Liver (tissue), 9 donors: ENCODE results near the gene TMCC2. TPM values are rescaled to one million over a fixed set of nuclear protein-coding genes. Genes with fewer than 3 reads are reported as not detected.
A peak's percentile ranks its signal among the peaks of the same experiment; 100 is the strongest.

Source experiments
- DNase-seq: peaks from one replicate; pipeline ENCODE4 v3.0.0-alpha.2; 2017; ENCODE audit warnings: low spot score
- H3K27ac ChIP-seq, 2 donors: one replicate each; pipeline ENCODE4 v1.7.0; 2013; ENCODE audit warnings: inconsistent platforms in 2 of 2, low read length in 2 of 2, control low read depth in 1 of 2, low read depth in 1 of 2, mild to moderate bottlenecking in 1 of 2
- H3K27me3 ChIP-seq, 4 donors: one replicate each; pipeline versions ENCODE4 v1.6.1 to v1.7.0; 2013; ENCODE audit warnings: low read length in 3 of 4, inconsistent platforms in 1 of 4, mild to moderate bottlenecking in 1 of 4, moderate library complexity in 1 of 4; ENCODE audit not compliant: control insufficient read depth in 4 of 4, insufficient read depth in 4 of 4
- H3K36me3 ChIP-seq, 4 donors: one replicate each; pipeline versions ENCODE4 v1.6.1 to v1.7.0; 2013; ENCODE audit warnings: low read length in 3 of 4, mild to moderate bottlenecking in 3 of 4, low read depth in 1 of 4, moderate library complexity in 1 of 4; ENCODE audit not compliant: control insufficient read depth in 4 of 4, insufficient read depth in 3 of 4
- H3K4me1 ChIP-seq, 4 donors: one replicate each; pipeline versions ENCODE4 v1.6.1 to v1.7.0; 2013; ENCODE audit warnings: low read length in 3 of 4, mild to moderate bottlenecking in 3 of 4, moderate library complexity in 1 of 4; ENCODE audit not compliant: control insufficient read depth in 4 of 4, insufficient read depth in 4 of 4
- H3K4me3 ChIP-seq, 3 donors: one replicate each; pipeline versions ENCODE4 v1.6.1 to v1.7.0; 2013; ENCODE audit warnings: low read length in 3 of 3, control low read depth in 1 of 3, low read depth in 1 of 3, mild to moderate bottlenecking in 1 of 3
- H3K9ac ChIP-seq, 2 donors: one replicate each; pipeline ENCODE4 v1.7.0; 2013; ENCODE audit warnings: low read length in 2 of 2, mild to moderate bottlenecking in 2 of 2, moderate library complexity in 2 of 2, control low read depth in 1 of 2, low read depth in 1 of 2
- H3K9me3 ChIP-seq, 4 donors: one replicate each; pipeline versions ENCODE4 v1.6.1 to v1.7.0; 2013; ENCODE audit warnings: low read length in 3 of 4; ENCODE audit not compliant: control insufficient read depth in 4 of 4
- EGR1 ChIP-seq, 2 donors: IDR thresholded peaks; 2 replicates each; pipeline ENCODE4 v1.6.1; 2016 to 2018; ENCODE audit warnings: antibody characterized with exemption in 2 of 2, low read depth in 2 of 2
- FOXA2 ChIP-seq: IDR thresholded peaks from 2 replicates; pipeline ENCODE4 v1.6.1; 2016; ENCODE audit warnings: antibody characterized with exemption
- GABPA ChIP-seq, 2 donors: IDR thresholded peaks in 1 of 2; conservative IDR thresholded peaks in 1 of 2; 2 replicates each; pipeline ENCODE4 v1.6.1; 2016; ENCODE audit warnings: antibody characterized with exemption in 2 of 2, mild to moderate bottlenecking in 1 of 2, moderate library complexity in 1 of 2
- HNF4A ChIP-seq, 2 donors: conservative IDR thresholded peaks; 2 replicates each; pipeline ENCODE4 v1.6.1; 2016; ENCODE audit warnings: antibody characterized with exemption in 2 of 2, mild to moderate bottlenecking in 2 of 2
- HNF4G ChIP-seq: IDR thresholded peaks from 2 replicates; pipeline ENCODE4 v1.6.1; 2016; ENCODE audit warnings: antibody characterized with exemption
- JUND ChIP-seq, 2 donors: IDR thresholded peaks; 2 replicates each; pipeline ENCODE4 v1.6.1; 2016; ENCODE audit warnings: antibody characterized with exemption in 2 of 2
- NR2F2 ChIP-seq: IDR thresholded peaks from 2 replicates; pipeline ENCODE4 v1.6.1; 2016; ENCODE audit warnings: antibody characterized with exemption
- RAD21 ChIP-seq, 2 donors: IDR thresholded peaks; 2 replicates each; pipeline ENCODE4 v1.6.1; 2016; ENCODE audit warnings: antibody characterized with exemption in 2 of 2, mild to moderate bottlenecking in 2 of 2
- RXRA ChIP-seq, 2 donors: IDR thresholded peaks; 2 replicates each; pipeline ENCODE4 v1.6.1; 2017 to 2018; ENCODE audit warnings: antibody characterized with exemption in 2 of 2, mild to moderate bottlenecking in 1 of 2
- SP1 ChIP-seq: IDR thresholded peaks from 2 replicates; pipeline ENCODE4 v1.6.1; 2018; ENCODE audit warnings: antibody characterized with exemption, mild to moderate bottlenecking
- TAF1 ChIP-seq: conservative IDR thresholded peaks from 2 replicates; pipeline ENCODE4 v1.6.1; 2016; ENCODE audit warnings: antibody characterized with exemption, mild to moderate bottlenecking
- YY1 ChIP-seq: IDR thresholded peaks from 2 replicates; pipeline ENCODE4 v1.6.1; 2016; ENCODE audit warnings: antibody characterized with exemption, mild to moderate bottlenecking
- WGBS: extraction: QIAGEN DNeasy Blood & Tissue Kit; methylation state at CpG from one replicate; pipeline ENCODE4 v1.1.7; 2013; 5-methylcytosine and 5-hydroxymethylcytosine counted together
- polyA plus RNA-seq, 2 donors: library from polyadenylated mRNA; stranded (reverse) in 1 of 2; unstranded in 1 of 2; fragments of 200-250 nt in 1 of 2; fragments of >200 nt in 1 of 2; fragmentation: Nextera tagmentation in 1 of 2; extraction: Ambion mirVana in 1 of 2; gene quantifications; one replicate each; pipeline versions ENCODE4 v1.2.1 to v1.2.3, GENCODE V29; 2013 to 2015
- total RNA-seq, 2 donors: library from RNA; depleted of rRNA; stranded (reverse); fragments of >200 nt; gene quantifications; one replicate each; pipeline ENCODE4 v1.2.3, GENCODE V29; 2014
- TF ChIP-seq, protein P1 (sequence below): IDR thresholded peaks from 2 replicates; pipeline ENCODE4 v1.6.1; 2016; ENCODE audit warnings: antibody characterized with exemption
- TF ChIP-seq, protein P2 (sequence below): IDR thresholded peaks from 2 replicates; pipeline ENCODE4 v1.6.1; 2016; ENCODE audit warnings: antibody characterized with exemption
- TF ChIP-seq, protein P3 (sequence below): IDR thresholded peaks from 2 replicates; pipeline ENCODE4 v1.6.1; 2016; ENCODE audit warnings: antibody characterized with exemption, mild to moderate bottlenecking
- TF ChIP-seq, protein P4 (sequence below): IDR thresholded peaks from 2 replicates; pipeline ENCODE4 v1.6.1; 2016; ENCODE audit warnings: antibody characterized with exemption
- TF ChIP-seq, protein P5 (sequence below): fragments of 150-350 bp; IDR thresholded peaks from 2 replicates; pipeline ENCODE4 v1.5.1; 2017; ENCODE audit warnings: improper control_type of control experiment, low read depth, low read length; ENCODE audit not compliant: missing input control
- donor health status: healthy.
- donor health status: healthy.
- donor health status: healthy.
- donor health status: healthy.
- donor health status: healthy.

Gene TMCC2
- total and polyA plus RNA-seq, 4 donors = 0.06 to 452 (median 0.21) TPM

DNA sequence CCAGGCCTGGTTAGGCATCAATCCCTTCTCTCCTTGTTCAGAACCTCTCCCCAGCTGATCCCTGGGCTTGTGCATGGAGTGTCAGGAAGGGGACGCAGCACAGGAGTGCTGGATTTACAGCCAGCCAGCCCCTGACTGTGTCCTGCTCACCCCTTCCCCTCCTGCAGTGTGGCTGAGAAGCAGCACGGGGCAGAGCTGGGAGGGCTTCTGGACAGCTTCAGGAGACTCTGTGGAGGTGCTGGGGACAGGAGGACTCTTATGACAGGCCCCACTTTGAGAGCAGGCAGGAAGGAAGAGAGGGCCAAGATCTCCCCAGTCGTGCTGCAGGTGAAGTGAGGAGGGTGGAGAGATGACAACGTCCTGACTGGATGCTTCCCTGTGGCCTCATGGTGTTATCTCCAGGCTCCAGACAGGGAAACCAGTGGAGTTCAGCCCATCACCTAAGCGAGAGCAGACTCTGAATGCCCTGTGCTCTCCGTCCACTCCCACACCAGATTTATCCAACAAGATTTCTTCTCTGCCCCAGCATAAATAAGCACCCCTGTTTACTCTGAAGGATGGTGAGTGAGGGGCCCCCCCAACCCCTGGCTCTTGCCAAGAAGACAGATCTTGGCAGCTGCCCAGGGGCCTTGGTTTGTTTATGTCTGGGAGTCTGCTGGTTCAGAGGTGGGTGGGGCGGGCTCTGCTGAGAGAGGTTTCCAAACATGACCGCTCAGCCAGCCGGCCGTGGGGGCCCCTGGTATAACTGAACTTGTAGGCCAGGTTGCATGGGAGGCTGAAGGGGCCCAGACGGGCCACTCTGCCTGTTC is 21.3 kb downstream of the TMCC2 start:
- Histone ChIP-seq H3K9me3 (no peaks in the 10 kb centered on the region), H3K27me3 (no peaks in the 10 kb centered on the region), H3K4me3 (no peak overlapping the region), H3K27ac (no peak overlapping the region), H3K9ac (no peak overlapping the region), H3K36me3 (no peaks in the 10 kb centered on the region), H3K4me1 (no peaks in the 10 kb centered on the region)
- TF ChIP-seq, protein P1, sequence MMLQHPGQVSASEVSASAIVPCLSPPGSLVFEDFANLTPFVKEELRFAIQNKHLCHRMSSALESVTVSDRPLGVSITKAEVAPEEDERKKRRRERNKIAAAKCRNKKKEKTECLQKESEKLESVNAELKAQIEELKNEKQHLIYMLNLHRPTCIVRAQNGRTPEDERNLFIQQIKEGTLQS = no peak
- TF ChIP-seq RXRA (IDR thresholded peaks at IDR 0.05) = no peak
- TF ChIP-seq FOXA2 = no peak
- TF ChIP-seq, protein P2, sequence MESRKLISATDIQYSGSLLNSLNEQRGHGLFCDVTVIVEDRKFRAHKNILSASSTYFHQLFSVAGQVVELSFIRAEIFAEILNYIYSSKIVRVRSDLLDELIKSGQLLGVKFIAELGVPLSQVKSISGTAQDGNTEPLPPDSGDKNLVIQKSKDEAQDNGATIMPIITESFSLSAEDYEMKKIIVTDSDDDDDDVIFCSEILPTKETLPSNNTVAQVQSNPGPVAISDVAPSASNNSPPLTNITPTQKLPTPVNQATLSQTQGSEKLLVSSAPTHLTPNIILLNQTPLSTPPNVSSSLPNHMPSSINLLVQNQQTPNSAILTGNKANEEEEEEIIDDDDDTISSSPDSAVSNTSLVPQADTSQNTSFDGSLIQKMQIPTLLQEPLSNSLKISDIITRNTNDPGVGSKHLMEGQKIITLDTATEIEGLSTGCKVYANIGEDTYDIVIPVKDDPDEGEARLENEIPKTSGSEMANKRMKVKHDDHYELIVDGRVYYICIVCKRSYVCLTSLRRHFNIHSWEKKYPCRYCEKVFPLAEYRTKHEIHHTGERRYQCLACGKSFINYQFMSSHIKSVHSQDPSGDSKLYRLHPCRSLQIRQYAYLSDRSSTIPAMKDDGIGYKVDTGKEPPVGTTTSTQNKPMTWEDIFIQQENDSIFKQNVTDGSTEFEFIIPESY = no peak
- TF ChIP-seq RAD21 (IDR thresholded peaks at IDR 0.05) = no peak
- no peak for TF ChIP-seq HNF4G
- no peak for TF ChIP-seq JUND (IDR thresholded peaks at IDR 0.05)
- no peak for TF ChIP-seq TAF1
- no peak for TF ChIP-seq NR2F2
- WGBS = 51% methylated on average over 11 of the region's 11 CpGs
- DNase-seq = peak; percentile 84

DNA sequence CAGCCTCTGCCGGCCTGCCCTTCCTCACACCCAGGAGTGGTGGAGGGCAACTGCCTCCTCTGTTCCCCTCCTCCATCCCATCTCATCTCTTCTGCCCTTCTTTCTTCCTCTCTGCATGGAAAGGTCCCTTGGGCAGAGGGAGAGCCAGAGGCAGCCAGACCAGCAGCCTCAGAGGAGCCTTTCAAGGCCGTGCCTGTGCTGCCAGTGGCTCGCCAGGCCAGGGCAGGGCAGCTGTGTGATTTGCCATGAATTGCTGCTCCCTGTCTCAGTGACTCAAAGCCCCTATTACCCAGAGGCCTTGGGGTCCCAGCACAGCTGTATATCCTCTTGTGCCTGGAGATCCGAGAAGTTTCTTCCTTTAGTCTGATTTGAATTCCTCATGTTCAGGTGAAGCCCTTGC is 21.9 kb downstream of the TMCC2 start:
- 80% methylated on average over 4 of the region's 4 CpGs for WGBS
- H3K27ac ChIP-seq = no peak overlapping the region
- no peaks in the 10 kb centered on the region for H3K36me3 ChIP-seq
- H3K4me1 ChIP-seq = no peaks in the 10 kb centered on the region
- no peak overlapping the region for H3K9ac ChIP-seq
- no peaks in the 10 kb centered on the region for H3K9me3 ChIP-seq
- no peak for DNase-seq
- TF ChIP-seq HNF4A (conservative IDR thresholded peaks at IDR 0.05) = no peak
- TF ChIP-seq, protein P1 = no peak
- TF ChIP-seq GABPA (IDR thresholded peaks at IDR 0.05 in 1 of 2, conservative IDR thresholded peaks at IDR 0.05 in 1 of 2) = no peak
- TF ChIP-seq, protein P3, sequence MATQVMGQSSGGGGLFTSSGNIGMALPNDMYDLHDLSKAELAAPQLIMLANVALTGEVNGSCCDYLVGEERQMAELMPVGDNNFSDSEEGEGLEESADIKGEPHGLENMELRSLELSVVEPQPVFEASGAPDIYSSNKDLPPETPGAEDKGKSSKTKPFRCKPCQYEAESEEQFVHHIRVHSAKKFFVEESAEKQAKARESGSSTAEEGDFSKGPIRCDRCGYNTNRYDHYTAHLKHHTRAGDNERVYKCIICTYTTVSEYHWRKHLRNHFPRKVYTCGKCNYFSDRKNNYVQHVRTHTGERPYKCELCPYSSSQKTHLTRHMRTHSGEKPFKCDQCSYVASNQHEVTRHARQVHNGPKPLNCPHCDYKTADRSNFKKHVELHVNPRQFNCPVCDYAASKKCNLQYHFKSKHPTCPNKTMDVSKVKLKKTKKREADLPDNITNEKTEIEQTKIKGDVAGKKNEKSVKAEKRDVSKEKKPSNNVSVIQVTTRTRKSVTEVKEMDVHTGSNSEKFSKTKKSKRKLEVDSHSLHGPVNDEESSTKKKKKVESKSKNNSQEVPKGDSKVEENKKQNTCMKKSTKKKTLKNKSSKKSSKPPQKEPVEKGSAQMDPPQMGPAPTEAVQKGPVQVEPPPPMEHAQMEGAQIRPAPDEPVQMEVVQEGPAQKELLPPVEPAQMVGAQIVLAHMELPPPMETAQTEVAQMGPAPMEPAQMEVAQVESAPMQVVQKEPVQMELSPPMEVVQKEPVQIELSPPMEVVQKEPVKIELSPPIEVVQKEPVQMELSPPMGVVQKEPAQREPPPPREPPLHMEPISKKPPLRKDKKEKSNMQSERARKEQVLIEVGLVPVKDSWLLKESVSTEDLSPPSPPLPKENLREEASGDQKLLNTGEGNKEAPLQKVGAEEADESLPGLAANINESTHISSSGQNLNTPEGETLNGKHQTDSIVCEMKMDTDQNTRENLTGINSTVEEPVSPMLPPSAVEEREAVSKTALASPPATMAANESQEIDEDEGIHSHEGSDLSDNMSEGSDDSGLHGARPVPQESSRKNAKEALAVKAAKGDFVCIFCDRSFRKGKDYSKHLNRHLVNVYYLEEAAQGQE = no peak
- TF ChIP-seq, protein P4, sequence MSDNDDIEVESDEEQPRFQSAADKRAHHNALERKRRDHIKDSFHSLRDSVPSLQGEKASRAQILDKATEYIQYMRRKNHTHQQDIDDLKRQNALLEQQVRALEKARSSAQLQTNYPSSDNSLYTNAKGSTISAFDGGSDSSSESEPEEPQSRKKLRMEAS = no peak
- TF ChIP-seq, protein P5, sequence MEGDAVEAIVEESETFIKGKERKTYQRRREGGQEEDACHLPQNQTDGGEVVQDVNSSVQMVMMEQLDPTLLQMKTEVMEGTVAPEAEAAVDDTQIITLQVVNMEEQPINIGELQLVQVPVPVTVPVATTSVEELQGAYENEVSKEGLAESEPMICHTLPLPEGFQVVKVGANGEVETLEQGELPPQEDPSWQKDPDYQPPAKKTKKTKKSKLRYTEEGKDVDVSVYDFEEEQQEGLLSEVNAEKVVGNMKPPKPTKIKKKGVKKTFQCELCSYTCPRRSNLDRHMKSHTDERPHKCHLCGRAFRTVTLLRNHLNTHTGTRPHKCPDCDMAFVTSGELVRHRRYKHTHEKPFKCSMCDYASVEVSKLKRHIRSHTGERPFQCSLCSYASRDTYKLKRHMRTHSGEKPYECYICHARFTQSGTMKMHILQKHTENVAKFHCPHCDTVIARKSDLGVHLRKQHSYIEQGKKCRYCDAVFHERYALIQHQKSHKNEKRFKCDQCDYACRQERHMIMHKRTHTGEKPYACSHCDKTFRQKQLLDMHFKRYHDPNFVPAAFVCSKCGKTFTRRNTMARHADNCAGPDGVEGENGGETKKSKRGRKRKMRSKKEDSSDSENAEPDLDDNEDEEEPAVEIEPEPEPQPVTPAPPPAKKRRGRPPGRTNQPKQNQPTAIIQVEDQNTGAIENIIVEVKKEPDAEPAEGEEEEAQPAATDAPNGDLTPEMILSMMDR = no peak
- no peak for TF ChIP-seq HNF4G
- TF ChIP-seq SP1 = no peak
- no peak for TF ChIP-seq YY1
- TF ChIP-seq TAF1 = no peak
- TF ChIP-seq RAD21 (IDR thresholded peaks at IDR 0.05) = no peak
- TF ChIP-seq FOXA2 = no peak
- TF ChIP-seq EGR1 (IDR thresholded peaks at IDR 0.05; ENCODE audit: low read depth in 2 of 2) = no peak
- TF ChIP-seq JUND (IDR thresholded peaks at IDR 0.05) = no peak
- TF ChIP-seq, protein P2 = no peak
- H3K27me3 ChIP-seq = no peaks in the 10 kb centered on the region
- H3K4me3 ChIP-seq = no peak overlapping the region
